Head of caudate nucleus (tissue), 42 donors: Measurements from ENCODE around the gene LIPI.
"Not testable (repeated sequence)": the region's sequence is repeated elsewhere in the genome, so short reads cannot be mapped to it uniquely, and the experiment has no call there.

Source experiments
- DNase-seq, 42 donors: peaks; one replicate each; pipeline versions ENCODE4 v3.0.0 to v3.0.0-alpha.2; 2020 to 2021; ENCODE audit warnings: mixed read lengths in 7 of 42
- intact Hi-C: fragments of 100-400 bp; cut with DNase I; formaldehyde crosslinking; loops from one replicate; pipeline ENCODE4 v1.15.0; 2022

The LIPI gene

DNA sequence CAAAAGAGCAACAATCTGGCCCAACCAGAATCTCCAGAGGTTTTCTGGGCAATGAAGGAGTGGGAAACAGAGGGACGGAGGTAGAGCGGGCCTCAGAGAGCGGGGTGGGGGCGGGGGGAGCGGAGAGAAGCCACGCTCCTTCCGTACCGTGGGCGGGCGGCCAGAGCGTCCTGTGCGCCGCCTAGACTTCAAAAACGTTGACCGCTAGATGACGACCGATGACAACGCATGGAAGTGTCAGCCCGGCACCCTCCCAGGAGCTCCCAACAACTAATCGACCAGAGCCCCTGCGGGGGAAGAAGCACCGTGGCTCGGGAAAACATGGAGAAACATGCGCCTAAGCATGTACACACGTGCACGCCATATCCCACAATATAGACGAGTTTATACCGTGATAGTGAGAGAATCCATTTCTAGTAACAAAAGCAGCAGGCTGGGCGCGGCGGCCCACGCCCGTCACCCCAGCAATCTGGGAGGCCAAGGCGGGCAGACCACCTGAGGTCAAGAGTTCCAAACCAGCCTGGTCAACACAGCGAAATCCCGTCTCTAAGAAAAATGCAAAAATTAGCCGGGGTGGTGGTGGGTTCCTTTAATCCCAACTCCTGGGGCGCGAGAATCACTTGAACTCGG lies 131.9 kb downstream of the LIPI start:
- peak in 3 of 42 donors; percentile 12 to 39 (median 14) for DNase-seq
- intact Hi-C loops: no loop called here

DNA sequence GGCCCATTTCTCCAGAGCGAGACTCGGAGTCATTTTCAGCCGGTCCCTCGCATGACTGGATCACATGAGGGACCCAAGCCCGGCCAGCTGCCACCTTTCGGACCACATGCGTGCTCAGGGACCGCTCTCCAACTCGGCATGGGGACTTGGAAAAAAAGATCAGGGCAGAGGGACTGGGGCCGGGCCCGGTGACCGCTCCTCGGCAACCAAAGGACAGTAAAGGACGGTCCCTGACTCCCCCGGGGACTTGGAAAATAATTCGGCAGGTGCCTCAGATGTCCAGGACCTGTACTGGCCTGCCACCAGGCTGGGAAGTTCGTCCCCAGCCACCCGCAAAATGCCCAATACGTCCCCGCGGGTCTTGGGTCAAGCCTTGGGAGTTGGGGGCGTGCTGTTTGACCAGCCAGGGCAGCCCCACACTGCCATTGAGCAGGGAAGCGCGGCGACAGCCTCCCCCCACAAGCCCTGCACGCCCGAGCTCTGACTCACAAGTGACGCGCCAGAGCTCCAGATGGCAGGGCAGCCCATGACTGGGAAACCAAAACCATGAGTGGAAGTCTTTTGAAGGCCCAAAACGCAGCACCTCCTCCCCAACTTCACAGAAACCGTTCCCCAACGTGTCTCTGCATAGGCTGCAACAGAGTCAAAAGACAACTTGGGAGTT lies 134.5 kb downstream of the LIPI start:
- DNase-seq: peak in 4 of 42 donors; percentile 6 to 23 (median 10)
- intact Hi-C loops: no loop called here

DNA sequence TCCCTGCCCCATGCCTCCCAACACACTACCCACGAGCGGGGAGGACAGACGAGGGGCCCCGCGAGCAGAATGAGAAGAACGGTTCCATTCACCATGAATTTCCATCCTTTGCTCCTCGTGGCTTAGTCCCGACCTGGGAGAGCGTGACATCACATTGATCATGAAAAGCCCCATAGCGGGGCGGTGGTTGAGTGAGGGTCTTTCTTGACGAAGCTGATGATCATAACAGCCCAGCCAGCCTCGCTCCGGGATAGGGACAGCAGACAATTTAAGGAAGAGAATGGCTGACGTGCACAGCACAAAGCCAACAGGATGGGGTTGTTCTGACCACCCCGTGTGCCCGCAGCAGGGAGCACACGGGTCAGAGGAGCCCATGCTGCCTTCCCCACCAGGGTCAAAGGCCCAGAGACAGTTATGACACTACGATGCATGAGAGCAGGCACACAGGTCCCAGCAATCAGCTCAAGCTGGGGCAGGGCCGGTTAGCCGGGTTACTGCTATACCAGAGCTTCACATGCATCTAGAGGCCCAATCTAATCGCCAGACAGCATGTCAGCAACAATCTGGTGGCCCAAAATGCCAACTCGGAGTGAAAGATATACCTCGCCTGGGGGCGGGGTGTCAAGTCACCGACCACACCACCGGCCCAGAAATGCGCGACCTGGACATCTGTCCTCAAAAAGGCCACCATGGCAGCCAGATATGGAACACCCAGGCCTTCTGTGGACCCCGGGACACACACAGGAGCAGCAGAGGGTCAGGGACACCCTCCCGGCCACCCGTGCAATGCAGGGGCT lies 135.2 kb downstream of the LIPI start:
- DNase-seq: peak in 4 of 42 donors; percentile 7 to 34 (median 12)
- intact Hi-C loops: no loop called here

DNA sequence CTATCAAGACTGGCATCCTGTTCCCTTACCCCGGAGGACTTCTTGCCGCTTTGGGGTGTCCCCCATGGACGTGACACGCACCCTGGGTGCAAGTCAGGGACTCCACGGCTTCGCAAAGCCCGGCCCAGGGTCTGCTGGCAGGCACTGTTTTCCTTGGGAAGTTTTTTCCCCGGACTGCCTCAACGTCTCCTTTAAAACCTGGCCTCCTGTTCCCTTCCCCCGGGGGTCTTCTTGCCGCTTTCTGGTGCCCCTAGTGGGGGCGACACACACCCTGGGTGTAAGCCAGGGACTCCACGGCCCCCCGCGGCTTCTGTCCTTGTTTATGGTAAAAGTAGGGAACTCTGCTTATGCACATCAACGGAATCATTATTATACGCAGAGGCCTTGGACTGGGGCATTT lies 136.6 kb downstream of the LIPI start:
- intact Hi-C loops: no loop called here
- DNase-seq: peak in 3 of 42 donors; percentile 4 to 16 (median 6)

DNA sequence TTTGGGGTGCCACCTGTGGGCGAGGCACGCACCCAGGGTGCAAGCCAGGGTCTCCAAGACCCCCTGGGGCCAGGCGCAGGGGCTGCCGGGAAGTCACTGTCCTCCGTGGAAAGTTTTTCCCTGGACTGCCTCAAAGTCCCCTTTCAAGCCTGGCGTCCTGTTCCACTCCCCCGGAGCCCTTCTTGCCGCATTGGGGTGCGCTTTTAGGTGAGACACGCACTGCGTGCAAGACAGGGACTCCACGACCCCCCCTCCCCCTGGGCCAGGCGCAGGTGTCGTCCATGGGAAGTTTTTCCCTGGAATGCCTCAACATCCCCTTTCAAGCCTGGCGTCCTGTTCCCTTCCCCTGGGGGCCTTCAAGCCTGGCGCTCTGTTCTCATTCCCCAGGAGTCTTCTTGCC lies 137.1 kb downstream of the LIPI start:
- peak in 1 of 42 donors; percentile 23 for DNase-seq
- intact Hi-C loops: no loop called here

DNA sequence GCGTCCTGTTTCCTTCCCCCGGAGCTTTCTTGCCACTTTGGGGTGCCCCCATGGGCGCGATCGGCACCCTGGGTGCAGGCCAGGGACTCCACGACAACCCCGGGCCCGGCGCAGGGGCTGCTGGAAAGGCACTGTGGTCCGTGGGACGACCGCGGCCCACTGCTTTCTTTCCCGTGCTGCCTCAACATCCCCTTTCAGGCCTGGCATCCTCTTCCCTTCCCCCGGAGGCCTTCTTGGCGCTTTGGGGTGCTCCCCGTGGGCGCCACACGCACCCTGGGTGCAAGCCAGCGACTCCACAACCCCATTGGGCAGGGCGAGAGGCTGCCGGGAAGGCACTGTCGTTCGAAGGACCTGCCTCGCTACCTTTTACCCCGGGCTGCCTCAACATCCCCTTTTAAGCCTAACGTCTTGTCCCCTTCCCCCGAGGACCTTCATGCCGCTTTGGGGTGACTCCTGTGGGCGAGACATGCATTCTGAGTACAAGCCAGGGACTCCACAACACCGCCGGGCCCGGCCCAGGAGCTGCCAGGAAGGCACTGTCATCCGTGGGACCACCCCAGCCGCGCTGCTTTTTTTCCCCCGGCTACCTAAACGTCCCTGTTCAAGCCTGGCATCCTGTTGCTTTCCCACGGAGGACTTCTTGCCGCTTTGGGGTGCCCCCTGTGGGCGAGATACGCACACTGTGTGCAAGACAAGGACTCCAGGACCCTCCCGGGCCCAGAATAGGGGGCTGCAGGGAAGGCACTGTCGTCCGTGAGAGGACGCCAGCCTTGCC lies 137.8 kb downstream of the LIPI start:
- intact Hi-C loops: no loop called here
- DNase-seq: peak in 5 of 42 donors; percentile 6 to 21 (median 10)

DNA sequence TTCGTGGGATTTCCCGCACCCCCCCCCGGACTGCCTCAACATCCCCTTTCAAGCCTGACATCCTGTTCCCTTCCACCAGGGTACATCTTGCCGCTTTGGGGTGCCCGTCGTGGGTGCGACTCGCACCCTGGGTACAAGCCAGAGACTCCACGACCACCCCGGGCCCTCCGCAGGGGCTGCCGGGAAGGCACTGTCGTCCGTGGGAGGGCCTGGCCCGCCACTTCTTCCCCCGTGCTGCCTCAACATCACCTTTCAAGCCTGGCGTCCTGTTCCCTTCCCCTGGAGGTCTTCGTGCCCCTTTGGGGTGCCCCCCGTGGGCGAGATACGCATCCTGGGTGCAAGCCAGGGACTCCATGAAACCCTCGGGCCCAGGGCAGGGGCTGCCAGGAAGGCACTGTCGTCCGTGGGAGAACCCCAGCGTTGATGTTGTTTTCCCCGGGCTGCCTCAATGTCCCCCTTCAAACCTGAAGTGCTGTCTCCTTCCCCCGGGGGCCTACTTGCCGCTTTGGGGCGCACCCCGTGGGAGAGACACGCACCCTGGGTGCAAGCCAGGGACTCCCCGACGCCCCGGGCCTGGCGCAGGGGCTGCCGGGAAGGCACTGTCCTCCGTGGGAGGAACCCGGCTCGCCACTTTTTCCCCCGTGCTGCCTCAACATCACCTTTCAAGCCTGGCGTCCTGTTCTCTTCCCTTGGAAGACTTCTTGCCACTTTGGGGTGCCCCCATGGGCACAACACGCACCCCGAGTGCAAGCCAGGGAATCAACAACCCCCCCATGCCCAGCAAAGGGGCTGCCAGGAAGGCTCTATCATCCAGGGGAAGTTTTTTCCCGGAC lies 138.6 kb downstream of the LIPI start:
- intact Hi-C loops: no loop called here
- peak in 8 of 42 donors; percentile 1 to 38 (median 10) for DNase-seq

DNA sequence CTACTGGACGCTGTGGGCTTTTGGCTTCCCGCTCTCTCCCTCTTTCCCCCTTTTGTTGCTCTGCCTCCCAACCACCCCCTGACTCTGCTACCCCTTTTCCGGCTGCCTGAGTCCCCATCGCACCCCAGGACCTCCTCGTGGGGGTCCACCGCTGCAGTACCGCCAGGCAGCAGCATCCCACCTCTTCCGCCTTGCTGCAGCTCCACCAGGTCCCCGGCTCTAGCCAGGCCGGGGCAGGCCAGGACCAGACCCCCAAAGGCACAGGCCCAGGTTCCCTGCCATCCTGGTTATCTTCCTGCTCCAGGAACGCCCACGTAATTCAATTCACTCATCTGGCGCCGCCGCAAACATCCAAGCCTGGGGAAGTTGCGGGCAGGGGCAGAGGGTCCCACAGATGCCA lies 139.8 kb downstream of the LIPI start:
- intact Hi-C loops: no loop called here

DNA sequence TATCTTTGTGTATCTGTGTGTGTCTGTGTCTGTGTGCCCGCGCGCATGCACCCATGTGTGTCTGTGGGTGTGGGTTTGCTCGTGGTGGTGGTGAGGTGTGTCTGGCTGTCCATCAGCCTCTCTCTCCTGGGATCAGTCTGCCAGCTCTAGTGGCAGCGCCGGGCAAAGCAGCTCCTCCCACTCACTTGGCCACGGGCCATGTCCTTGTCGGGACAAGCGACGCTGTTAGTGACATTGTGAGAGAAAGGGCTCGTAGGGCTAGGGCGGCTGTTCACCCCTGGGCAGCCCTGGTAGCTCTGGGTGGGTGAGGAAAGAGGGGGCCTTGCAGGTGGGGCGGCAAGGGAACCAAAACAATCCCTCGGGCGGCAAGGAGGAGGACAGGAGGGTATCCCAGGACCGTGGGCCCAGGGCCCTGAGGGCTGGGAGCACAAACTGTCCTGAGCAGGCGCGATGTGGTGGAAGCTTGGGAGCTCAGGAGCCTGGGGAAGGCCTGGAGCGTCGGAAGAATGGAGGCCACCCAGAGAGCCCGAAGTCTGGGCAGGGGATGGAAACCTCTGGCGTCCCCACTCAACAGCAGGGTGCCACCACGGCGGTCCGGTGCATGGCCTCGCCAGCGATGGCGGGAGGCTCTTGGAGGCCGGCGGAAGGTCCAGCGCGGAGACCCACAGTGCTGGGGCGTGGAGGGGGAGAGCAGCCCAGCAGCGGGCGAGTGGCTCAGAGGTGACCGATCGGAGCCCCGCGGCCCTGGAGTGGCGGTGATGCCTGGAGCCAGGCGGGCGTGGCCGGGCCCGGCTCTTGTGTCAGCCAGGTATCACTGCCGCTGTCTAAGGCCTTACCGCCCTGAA lies 140.5 kb downstream of the LIPI start:
- DNase-seq: peak in 6 of 42 donors; percentile 13 to 40 (median 26)
- intact Hi-C loops: no loop called here

More for the DNA sequence above, 139.8 kb downstream of the LIPI start:
- DNase-seq: peak in 4 of 42 donors; percentile 12 to 32 (median 17)

DNA sequence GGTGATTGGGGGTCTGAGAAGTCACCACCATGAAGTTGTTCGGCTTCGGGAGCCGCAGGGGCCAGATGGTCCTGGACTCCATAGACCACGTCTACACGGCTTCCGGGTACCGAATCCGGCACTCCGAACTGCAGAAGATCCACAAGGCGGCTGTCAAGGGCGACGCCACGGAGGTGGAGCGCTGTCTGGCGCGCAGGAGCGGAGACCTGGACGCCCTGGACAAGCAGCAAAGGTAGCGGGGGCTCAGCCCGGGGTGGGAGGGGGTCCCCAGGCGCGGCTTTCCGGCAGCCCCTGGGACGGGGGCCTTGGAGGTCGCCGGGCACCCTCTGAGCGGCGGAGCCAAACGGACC lies 146.5 kb downstream of the LIPI start:
- peak in 9 of 42 donors; percentile 9 to 34 (median 17) for DNase-seq
- intact Hi-C loops: no loop called here

DNA sequence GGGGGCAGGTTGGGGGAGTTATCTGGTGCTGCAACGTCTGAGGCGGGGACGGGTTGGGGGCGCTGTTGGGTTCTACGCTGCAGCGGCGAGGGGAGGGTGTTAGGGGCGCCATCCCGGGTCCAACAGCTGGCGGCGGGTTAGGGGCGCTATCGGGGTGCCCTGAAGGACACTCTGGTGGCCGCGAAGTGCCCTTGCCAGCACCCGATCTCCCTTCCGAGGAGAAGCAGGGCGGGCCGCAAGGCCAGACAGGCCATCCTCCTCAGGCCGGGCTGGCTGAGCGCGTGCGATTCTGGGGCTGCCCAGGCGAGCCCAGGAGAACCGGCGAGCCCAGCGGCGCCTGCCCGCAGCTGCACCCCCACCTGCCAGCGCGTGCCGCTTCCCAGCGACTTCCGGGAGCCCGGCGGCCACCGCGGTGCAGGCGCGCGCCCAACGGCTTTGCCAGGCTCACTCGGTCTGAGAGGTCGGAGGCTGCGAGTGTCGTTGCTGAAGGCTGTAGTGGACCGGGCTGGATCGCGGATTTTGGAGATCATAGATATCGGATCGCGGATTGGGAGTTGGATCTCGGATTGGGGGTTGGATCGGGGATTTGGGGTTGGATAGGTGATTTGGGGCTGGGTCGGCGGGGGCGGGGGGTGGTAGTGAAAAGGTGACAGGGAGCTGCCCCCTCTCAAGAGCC lies 147.0 kb downstream of the LIPI start:
- peak in 7 of 42 donors; percentile 4 to 53 (median 21) for DNase-seq
- intact Hi-C loops: not testable (repeated sequence)

DNA sequence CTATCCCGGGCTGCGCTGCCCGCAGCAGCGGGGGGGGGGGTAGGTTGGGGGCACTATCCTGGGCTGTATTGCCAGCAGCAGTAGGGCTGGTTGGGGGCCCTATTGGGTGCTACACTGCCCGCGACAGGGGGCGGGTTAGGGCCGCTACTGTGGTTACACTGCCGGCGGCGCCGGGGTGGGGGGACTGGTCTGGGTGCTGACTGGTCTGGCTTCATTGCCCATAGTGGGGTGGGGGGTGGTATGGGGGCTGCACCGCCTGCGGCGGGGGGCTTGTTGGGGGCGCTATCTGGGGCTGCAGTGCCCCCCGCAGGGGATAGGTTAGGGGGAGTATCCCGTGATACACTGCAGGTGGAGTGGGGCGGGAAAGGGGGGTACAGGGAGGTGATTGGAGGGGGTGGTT lies 148.1 kb downstream of the LIPI start:
- DNase-seq, intact Hi-C loops: not testable (repeated sequence)

DNA sequence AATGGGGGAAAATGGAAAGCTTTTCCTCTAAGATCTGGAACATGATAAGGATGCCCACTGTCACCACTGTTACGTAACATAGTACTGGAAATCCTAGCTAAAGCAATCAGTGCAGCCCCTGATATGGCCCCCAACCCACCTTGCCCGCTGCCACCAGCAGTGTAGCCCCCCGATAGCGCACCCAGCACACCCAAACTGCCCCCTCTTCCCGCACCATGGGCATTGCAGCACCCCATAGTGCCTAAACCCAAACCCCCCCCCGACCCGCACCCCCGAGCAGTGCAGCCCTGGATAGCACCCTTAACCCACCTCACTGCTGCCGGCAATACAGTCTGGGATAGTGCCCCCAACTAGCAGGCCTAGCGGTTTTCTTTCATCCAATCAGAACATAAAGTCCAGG lies 148.9 kb downstream of the LIPI start:
- peak in 2 of 42 donors; percentile 5 to 15 for DNase-seq
- intact Hi-C loops: not testable (repeated sequence)

DNA sequence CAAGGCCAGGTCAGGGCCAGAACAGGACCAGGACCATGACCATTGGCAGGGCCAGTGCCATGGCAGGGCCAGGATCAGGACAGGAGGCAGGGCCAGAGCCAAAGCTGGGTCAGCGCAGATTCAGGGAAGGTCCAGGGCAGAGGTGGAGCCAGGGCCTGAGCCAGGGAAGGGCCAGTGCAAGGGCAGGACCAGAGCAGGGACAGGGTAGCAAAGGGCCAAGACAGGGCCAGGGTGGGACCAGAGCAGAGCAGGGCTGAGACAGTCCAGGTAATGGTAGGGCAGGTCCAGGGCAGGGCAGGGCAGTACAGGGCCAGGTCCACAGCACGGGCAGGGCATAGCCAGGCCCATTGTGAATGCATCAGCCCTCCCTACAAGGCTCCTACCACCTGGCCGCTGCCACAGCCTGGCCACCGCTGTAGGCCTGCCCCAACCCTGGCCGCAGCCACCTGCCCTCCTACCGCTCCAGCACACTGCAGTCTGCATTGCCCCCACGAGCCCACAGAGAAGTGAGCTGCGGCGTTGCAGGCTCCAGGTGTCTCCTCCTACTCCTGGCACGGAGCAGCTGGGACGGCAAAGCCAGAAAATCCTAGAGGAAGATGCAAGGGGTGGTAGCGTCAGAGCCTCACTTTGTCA lies 151.6 kb downstream of the LIPI start:
- peak in 4 of 42 donors; percentile 11 to 19 (median 14) for DNase-seq
- intact Hi-C loops: not testable (repeated sequence)
